NCI-H748 (cell line): ENCODE measurements around the gene PLB1.

Experiments
- DNase-seq: peaks from one replicate; lab custom pipeline; 2025; ENCODE audit not compliant: unreplicated experiment; lab: John Stamatoyannopoulos, UW

The PLB1 gene

GRCh38 chr2:28607730-28608499, 112.1 kb downstream of the PLB1 start:
- DNase-seq: peak; percentile 4

GRCh38 chr2:28608500-28609424, 112.9 kb downstream of the PLB1 start:
- DNase-seq: no peak

- DNase-seq: no peak
These were observed 114.8 kb downstream of the PLB1 start for GRCh38 chr2:28610583-28611201.

GRCh38 chr2:28612131-28612812, 116.4 kb downstream of the PLB1 start:
- no peak for DNase-seq

- no peak for DNase-seq
These were observed 117.3 kb downstream of the PLB1 start for GRCh38 chr2:28613186-28613585.

- peak; percentile 3 for DNase-seq
These were observed 118.0 kb downstream of the PLB1 start for GRCh38 chr2:28613633-28614501.

GRCh38 chr2:28615706-28616105, 119.8 kb downstream of the PLB1 start:
- peak; percentile 55 for DNase-seq

GRCh38 chr2:28616396-28616999, 120.6 kb downstream of the PLB1 start:
- peak; percentile 49 for DNase-seq

- no peak for DNase-seq
These were observed 121.8 kb downstream of the PLB1 start for GRCh38 chr2:28617502-28618184.

- no peak for DNase-seq
These were observed 122.6 kb downstream of the PLB1 start for GRCh38 chr2:28618221-28619141.

GRCh38 chr2:28619213-28620196, 123.6 kb downstream of the PLB1 start:
- no peak for DNase-seq

- DNase-seq: no peak
These were observed 124.5 kb downstream of the PLB1 start for GRCh38 chr2:28620291-28620793.

- DNase-seq: no peak
These were observed 124.9 kb downstream of the PLB1 start for GRCh38 chr2:28620801-28621171.

- peak; percentile 82 for DNase-seq
These were observed 125.6 kb downstream of the PLB1 start for GRCh38 chr2:28621172-28622100.

GRCh38 chr2:28622101-28622499, 126.2 kb downstream of the PLB1 start:
- no peak for DNase-seq
